ENCODE measurements around the gene LHFPL5.

The LHFPL5 gene

DNA sequence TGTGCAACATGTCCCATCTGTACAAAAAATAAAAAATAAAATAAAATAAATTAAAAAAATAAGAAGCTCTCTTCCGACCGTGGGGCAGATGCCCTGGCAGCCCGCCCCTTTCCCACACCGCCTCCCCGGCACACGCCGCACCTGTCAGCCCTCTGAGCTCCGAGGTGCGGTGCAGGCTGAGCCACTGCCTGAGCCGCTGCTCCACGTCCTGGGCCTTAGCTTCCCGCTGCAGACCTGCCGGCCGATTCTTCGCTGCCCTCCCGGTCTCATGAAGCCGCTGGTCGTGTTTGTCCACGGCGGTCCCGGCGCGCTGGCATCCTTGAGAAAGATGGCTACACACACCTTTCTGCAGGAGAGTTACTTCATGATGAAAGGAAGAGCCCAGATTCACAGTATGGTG is 39.4 kb upstream of the LHFPL5 start:
- Histone ChIP-seq H3K27me3 (ENCODE audit: insufficient read depth, poor library complexity, severe bottlenecking) (peaks cover 5% of the 10 kb centered on the region), H3K4me3 (replicated peaks; ENCODE audit: insufficient read depth, low read length) (no peak overlapping the region), H3K27ac (replicated peaks) (no peak overlapping the region)
- DNase-seq (ENCODE audit: low read depth in 1 of 2, low spot score in 1 of 2): no peak
- TF ChIP-seq GABPA (IDR thresholded peaks at IDR 0.05; ENCODE audit: low read depth) (no peak), POLR2AphosphoS5 (IDR thresholded peaks at IDR 0.05; ENCODE audit: low read depth) (no peak), SPI1 (IDR thresholded peaks at IDR 0.05; ENCODE audit: borderline replicate concordance, low read depth) (no peak)
- TF ChIP-seq, protein P1, sequence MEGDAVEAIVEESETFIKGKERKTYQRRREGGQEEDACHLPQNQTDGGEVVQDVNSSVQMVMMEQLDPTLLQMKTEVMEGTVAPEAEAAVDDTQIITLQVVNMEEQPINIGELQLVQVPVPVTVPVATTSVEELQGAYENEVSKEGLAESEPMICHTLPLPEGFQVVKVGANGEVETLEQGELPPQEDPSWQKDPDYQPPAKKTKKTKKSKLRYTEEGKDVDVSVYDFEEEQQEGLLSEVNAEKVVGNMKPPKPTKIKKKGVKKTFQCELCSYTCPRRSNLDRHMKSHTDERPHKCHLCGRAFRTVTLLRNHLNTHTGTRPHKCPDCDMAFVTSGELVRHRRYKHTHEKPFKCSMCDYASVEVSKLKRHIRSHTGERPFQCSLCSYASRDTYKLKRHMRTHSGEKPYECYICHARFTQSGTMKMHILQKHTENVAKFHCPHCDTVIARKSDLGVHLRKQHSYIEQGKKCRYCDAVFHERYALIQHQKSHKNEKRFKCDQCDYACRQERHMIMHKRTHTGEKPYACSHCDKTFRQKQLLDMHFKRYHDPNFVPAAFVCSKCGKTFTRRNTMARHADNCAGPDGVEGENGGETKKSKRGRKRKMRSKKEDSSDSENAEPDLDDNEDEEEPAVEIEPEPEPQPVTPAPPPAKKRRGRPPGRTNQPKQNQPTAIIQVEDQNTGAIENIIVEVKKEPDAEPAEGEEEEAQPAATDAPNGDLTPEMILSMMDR (IDR thresholded peaks at IDR 0.05; ENCODE audit: insufficient read depth, low read length): no peak
- TF ChIP-seq, protein P2, sequence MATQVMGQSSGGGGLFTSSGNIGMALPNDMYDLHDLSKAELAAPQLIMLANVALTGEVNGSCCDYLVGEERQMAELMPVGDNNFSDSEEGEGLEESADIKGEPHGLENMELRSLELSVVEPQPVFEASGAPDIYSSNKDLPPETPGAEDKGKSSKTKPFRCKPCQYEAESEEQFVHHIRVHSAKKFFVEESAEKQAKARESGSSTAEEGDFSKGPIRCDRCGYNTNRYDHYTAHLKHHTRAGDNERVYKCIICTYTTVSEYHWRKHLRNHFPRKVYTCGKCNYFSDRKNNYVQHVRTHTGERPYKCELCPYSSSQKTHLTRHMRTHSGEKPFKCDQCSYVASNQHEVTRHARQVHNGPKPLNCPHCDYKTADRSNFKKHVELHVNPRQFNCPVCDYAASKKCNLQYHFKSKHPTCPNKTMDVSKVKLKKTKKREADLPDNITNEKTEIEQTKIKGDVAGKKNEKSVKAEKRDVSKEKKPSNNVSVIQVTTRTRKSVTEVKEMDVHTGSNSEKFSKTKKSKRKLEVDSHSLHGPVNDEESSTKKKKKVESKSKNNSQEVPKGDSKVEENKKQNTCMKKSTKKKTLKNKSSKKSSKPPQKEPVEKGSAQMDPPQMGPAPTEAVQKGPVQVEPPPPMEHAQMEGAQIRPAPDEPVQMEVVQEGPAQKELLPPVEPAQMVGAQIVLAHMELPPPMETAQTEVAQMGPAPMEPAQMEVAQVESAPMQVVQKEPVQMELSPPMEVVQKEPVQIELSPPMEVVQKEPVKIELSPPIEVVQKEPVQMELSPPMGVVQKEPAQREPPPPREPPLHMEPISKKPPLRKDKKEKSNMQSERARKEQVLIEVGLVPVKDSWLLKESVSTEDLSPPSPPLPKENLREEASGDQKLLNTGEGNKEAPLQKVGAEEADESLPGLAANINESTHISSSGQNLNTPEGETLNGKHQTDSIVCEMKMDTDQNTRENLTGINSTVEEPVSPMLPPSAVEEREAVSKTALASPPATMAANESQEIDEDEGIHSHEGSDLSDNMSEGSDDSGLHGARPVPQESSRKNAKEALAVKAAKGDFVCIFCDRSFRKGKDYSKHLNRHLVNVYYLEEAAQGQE (IDR thresholded peaks at IDR 0.05; ENCODE audit: insufficient replicate concordance, low read depth): no peak

DNA sequence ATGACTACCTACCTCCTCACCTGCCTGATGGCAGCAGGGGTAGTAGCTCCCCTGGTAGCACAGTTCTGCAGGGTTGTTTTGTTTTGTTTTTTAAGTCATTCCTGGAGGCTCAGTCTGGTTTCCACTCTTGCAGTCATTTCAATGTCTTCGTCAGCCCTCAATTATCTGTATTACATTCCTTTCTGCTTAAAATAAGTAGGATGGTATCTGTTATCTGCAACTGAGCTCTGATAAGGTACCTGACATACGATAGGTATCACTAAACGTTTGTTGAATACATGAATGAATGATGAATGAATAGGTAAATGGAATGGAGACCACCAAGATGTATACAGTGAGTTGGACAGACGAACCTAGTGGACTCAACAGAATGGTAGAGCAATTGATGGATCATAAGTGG is 35.9 kb upstream of the LHFPL5 start:
- H3K27ac ChIP-seq (replicated peaks): no peak overlapping the region
- no peaks in the 10 kb centered on the region for H3K27me3 ChIP-seq (ENCODE audit: insufficient read depth, poor library complexity, severe bottlenecking)
- no peak overlapping the region for H3K4me3 ChIP-seq (replicated peaks; ENCODE audit: insufficient read depth, low read length)
- no peak for DNase-seq (ENCODE audit: low read depth in 1 of 2, low spot score in 1 of 2)
- TF ChIP-seq POLR2AphosphoS5 (IDR thresholded peaks at IDR 0.05; ENCODE audit: low read depth): no peak
- no peak for TF ChIP-seq SPI1 (IDR thresholded peaks at IDR 0.05; ENCODE audit: borderline replicate concordance, low read depth)
- TF ChIP-seq, protein P1 (IDR thresholded peaks at IDR 0.05; ENCODE audit: insufficient read depth, low read length): no peak
- TF ChIP-seq, protein P2 (IDR thresholded peaks at IDR 0.05; ENCODE audit: insufficient replicate concordance, low read depth): no peak
- TF ChIP-seq GABPA (IDR thresholded peaks at IDR 0.05; ENCODE audit: low read depth): no peak

DNA sequence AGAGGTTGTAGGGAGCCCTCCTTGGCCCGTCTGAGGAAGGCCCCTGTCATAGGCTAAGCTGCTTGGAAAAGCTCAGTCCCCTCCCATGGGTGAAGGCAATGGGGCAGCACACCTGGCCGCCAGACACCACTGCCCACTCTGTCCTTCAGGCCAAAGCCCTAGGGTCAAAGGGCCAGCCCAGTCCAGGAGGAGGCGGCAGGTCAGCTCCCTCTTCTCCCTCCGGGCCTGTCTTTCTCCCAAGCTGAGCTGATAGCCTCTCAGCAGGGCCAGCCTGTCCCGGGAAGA is 33.9 kb upstream of the LHFPL5 start:
- H3K27ac ChIP-seq (replicated peaks): peak overlapping the region; percentile 58
- no peak for TF ChIP-seq SPI1 (IDR thresholded peaks at IDR 0.05; ENCODE audit: borderline replicate concordance, low read depth)
- TF ChIP-seq, protein P1 (IDR thresholded peaks at IDR 0.05; ENCODE audit: insufficient read depth, low read length): no peak
- TF ChIP-seq, protein P2 (IDR thresholded peaks at IDR 0.05; ENCODE audit: insufficient replicate concordance, low read depth): no peak
- no peak for TF ChIP-seq POLR2AphosphoS5 (IDR thresholded peaks at IDR 0.05; ENCODE audit: low read depth)
- TF ChIP-seq GABPA (IDR thresholded peaks at IDR 0.05; ENCODE audit: low read depth): no peak
- H3K27me3 ChIP-seq (ENCODE audit: insufficient read depth, poor library complexity, severe bottlenecking): no peaks in the 10 kb centered on the region
- no peak overlapping the region for H3K4me3 ChIP-seq (replicated peaks; ENCODE audit: insufficient read depth, low read length)
- no peak for DNase-seq (ENCODE audit: low read depth in 1 of 2, low spot score in 1 of 2)

All from HL-60 (cell line).